Measurements from ENCODE around the gene RNF13. TPM values are rescaled to one million over a fixed set of nuclear protein-coding genes. Genes with fewer than 3 reads are reported as not detected.
A peak's percentile ranks its signal among the peaks of the same experiment; 100 is the strongest.
"Not testable (repeated sequence)": the region's sequence is repeated elsewhere in the genome, so short reads cannot be mapped to it uniquely, and the experiment has no call there.

The RNF13 gene
- total RNA-seq, 1 donor from 2014 or later, result 93.3 TPM

GRCh38 chr3:149957361-149958125 is 144.5 kb downstream of the RNF13 start:
- DNase-seq (ENCODE audit: low spot score), result no peak

- no peak for DNase-seq (ENCODE audit: low spot score)
Measured at GRCh38 chr3:149958171-149958796, 145.3 kb downstream of the RNF13 start.

GRCh38 chr3:149959443-149959842 is 146.4 kb downstream of the RNF13 start:
- DNase-seq (ENCODE audit: low spot score), result no peak

GRCh38 chr3:149963485-149963884 is 150.5 kb downstream of the RNF13 start:
- no peak for DNase-seq (ENCODE audit: low spot score)

GRCh38 chr3:149964291-149964690 is 151.3 kb downstream of the RNF13 start:
- DNase-seq (ENCODE audit: low spot score), result no peak

GRCh38 chr3:149965278-149965677 is 152.3 kb downstream of the RNF13 start:
- no peak for DNase-seq (ENCODE audit: low spot score)

- DNase-seq (ENCODE audit: low spot score), result no peak
Measured at GRCh38 chr3:149967086-149967685, 154.2 kb downstream of the RNF13 start.

GRCh38 chr3:149968216-149968615 is 155.2 kb downstream of the RNF13 start:
- no peak for DNase-seq (ENCODE audit: low spot score)

GRCh38 chr3:149969110-149969939 is 156.3 kb downstream of the RNF13 start:
- peak; percentile 54 for DNase-seq (ENCODE audit: low spot score)

- peak; percentile 87 for DNase-seq (ENCODE audit: low spot score)
Measured at GRCh38 chr3:149969940-149970715, 157.1 kb downstream of the RNF13 start.

GRCh38 chr3:149970716-149971402 is 157.8 kb downstream of the RNF13 start, which contains the start of gene PFN2:
TSS of gene PFN2 (minus strand) at chr3:149970895. CDS start at chr3:149970856, 39 bp downstream.
- peak; percentile 82 for DNase-seq (ENCODE audit: low spot score)

- DNase-seq (ENCODE audit: low spot score), result peak; percentile 63
Measured at GRCh38 chr3:149971403-149972075, 158.5 kb downstream of the RNF13 start.

GRCh38 chr3:149975919-149976318 is 162.9 kb downstream of the RNF13 start:
- DNase-seq (ENCODE audit: low spot score), result no peak

- DNase-seq (ENCODE audit: low spot score), result no peak
Measured at GRCh38 chr3:149977386-149977785, 164.4 kb downstream of the RNF13 start.

- not testable (repeated sequence) for DNase-seq (ENCODE audit: low spot score)
Measured at GRCh38 chr3:149981979-149982378, 169.0 kb downstream of the RNF13 start.

GRCh38 chr3:149983053-149983452 is 170.0 kb downstream of the RNF13 start:
- DNase-seq (ENCODE audit: low spot score), result not testable (repeated sequence)

- DNase-seq (ENCODE audit: low spot score), result no peak
Measured at GRCh38 chr3:149983628-149984027, 170.6 kb downstream of the RNF13 start.

- no peak for DNase-seq (ENCODE audit: low spot score)
Measured at GRCh38 chr3:149989307-149989706, 176.3 kb downstream of the RNF13 start.

GRCh38 chr3:149990423-149990948 is 177.5 kb downstream of the RNF13 start:
- DNase-seq (ENCODE audit: low spot score), result no peak

Data from ureter (tissue), 1 donor.